ENCODE data around the gene DNAJB6.

DNA sequence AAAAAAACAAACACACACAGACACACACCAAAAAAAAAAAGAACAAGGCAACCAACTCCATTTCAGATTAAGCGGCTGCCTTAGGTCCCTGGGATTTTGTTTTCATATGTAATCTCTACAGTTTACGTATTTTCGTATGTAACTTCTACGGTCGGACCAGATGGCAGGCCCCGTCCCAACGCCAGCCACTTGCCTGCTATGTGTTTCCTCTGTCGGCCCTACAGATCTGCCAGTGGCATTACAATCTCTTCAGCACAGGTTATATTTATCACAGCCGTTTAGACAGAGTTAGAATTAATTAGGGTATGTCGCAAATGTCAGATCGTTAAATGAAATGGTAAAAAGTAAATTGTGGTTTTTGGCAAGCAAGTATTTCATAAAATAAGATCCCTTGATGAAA lies 99.3 kb downstream of the DNAJB6 start:
- TF ChIP-seq EP300 (IDR thresholded peaks at IDR 0.05; ENCODE audit: borderline replicate concordance) (no peak), RAD21 (IDR thresholded peaks at IDR 0.05; ENCODE audit: low read depth) (no peak)
